HL-60/S4 (cell line): Measurements from ENCODE around the gene HIVEP2.

Experiments
- in situ Hi-C: fragments of 300-500 bp; cut with MboI; formaldehyde crosslinking; loops from 2 replicates; pipeline ENCODE4 v1.14.3; 2022; ENCODE audit warnings: low sequenced_read_pairs

HIVEP2 gene

DNA sequence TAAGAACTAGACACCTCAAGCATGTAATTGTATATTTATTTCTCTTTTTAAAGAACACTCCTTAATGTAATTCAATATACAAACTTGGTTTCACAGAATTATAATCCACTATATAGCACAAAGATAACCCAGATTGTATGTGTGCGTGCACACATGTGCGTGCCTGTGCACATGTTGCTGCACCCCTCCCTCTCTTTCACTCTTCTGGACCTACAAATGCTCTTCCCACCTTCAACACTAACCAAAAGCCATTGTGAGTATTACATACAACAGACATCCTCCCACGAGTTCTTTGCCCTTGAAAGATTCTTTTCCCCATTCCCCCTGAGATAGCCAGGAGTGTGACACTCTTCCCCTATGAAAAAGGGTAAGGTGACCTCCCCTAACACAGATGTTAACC is 193.5 kb downstream of the HIVEP2 start:
- in situ Hi-C loops: no loop called here

DNA sequence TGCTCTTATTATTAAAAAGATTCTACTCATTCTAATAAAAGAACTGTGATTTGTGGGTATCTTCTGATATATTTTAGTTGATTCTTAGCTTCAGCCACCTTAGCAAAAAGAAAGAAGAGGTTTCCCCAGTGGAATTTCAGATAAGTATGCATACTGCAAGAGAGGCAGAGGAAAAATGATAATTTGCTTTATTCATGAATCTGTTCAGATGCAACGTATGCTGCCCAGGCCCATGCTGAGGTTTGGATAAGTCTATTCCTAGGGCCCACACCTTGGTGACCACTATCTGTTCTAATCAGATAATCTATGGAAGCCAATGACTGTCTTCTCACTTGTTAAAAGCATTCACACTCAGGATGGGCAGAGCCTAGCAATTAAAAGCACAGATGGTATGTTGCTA is 194.0 kb downstream of the HIVEP2 start:
- in situ Hi-C loops: no loop called here

DNA sequence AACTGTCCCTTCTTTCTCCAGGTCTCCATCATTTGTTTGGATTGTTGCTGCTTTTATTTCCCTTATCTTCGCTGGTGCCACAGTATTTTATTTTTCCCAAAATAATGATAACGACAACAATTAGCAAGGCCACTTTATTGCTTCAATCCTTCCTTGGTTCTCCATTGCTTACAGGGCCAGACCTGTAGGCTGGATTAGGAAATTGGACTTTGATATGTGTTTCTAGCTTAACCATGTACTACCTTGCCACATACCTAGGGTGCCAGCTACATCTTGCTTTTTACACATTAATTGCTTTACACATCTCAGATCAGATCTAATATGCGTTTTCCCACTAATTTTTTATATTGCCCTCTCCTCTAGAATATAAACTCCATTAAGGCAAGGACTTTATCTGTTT is 195.4 kb downstream of the HIVEP2 start:
- in situ Hi-C loops: no loop called here

DNA sequence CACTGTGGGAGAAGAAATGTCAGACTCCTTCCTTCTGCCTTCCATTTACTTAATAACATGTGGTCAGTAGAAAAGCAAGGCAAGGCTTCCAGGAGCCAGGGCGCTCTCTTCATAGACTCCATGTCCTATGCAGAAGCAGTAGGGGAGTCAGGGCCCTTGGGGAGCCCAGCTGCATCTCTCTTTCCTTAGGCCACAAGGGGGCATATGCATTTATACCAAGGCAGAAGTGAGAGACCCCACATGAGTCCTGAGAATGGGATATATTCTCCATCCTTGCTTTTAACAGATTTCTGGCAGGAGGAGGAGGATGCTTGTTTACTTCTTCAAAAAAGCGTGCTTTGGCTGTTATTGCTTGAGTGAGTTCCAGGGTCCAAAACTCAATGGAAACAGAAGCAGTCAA is 198.5 kb downstream of the HIVEP2 start:
- in situ Hi-C loops: no loop called here

DNA sequence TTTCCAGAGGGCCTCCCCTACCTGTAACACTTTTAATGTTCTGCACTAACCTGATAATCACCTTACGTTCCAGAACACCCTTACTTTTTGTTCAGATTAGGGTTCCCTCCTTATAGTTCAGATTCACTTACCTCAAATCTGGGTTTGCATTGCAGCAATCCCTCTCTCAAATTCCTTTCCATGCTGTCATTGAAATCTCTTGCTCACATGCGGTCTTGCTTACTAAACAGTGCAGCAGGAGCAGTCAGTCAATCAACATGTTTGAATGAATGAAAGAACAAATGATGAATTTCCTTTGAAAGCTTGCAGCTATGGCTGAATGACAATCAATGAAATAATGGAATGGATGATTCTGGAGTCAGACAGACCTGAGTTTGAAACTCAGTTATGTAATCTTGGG is 200.1 kb downstream of the HIVEP2 start:
- in situ Hi-C loops: no loop called here

DNA sequence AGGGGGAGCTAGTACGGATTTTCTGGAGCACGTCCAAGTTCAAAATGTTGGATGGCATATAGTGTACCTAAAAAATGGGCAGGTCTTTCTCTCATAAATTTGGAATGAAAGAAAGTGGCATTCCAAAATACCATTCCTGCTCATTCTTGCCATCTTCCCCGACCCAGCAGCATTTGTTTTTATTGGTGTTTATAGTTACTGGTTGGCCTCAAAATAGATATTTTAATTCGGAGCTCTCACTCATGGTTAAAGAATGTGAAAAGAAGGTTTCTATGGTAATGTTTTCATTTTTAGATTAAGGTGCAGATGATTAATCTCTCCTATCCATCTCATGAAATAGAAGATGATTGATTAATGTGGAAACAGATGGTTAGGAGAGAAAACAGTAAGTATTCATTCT is 204.5 kb downstream of the HIVEP2 start:
- in situ Hi-C loops: no loop called here

DNA sequence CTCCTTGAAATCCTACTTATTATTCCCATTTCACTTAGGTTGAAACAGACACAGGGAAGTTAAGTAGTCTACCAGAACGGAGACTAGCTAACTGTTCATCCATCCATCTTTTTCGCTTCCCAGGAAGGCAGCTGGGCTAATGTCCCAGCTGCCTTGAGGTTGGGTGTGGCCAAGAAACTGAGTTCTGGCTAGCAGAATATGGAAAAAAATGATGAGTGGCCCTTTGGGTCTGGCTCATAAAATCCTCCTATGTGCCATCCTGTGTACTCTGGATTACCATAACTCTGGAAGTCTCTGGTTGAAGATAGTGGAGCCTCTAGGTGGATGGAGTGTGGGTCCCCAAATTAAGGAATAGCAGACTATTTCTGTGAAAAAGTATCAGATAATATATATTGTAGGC is 206.2 kb downstream of the HIVEP2 start:
- in situ Hi-C loops: no loop called here

DNA sequence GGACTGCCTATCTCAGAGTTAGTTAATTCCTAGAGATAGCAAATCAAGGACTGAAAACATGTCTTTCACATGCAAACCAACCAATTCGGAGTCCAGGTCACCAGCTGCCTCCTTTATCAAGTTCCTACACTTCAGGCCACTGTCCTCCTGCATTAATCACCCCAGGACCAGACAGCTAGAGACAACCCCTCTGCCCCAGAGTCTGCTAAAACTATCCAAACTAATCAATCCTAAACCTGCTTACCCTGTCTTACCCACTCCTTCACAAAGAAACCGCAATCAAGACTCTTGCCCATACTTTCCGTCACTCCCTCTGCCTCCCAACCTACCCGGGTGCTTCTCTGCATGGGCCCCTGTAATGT is 207.0 kb downstream of the HIVEP2 start:
- in situ Hi-C loops: no loop called here

DNA sequence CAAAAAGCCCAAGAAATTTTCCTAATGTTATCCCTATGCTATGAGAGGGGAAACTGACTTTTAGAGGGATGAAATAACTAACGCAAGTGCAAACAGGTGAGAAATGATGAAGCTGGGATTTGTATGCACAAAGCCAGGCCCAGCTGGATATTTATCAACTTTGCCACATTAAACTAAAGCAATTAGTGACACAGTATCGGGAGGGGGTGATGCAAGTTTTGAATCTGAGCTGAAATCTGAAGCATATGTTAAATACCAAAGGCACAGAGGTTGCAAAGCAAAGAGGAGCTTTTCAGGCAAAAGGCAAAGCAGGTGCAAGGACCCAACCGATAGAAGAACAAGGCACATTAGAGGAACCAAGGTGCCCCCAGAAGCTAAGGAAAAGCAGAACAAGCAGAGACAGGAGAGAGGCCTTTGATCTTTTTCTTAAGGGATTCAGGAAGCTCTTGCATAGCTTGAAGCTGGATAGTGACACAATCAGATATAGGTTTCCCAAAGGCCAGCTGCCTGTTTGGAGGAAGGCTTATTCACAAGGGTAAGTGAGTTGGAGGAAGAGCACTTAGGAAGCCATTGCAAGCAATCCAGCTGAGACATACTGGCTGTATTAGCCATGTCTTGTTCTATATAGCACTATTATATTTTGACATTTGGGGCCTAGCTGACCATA is 207.5 kb downstream of the HIVEP2 start:
- in situ Hi-C loops: no loop called here

DNA sequence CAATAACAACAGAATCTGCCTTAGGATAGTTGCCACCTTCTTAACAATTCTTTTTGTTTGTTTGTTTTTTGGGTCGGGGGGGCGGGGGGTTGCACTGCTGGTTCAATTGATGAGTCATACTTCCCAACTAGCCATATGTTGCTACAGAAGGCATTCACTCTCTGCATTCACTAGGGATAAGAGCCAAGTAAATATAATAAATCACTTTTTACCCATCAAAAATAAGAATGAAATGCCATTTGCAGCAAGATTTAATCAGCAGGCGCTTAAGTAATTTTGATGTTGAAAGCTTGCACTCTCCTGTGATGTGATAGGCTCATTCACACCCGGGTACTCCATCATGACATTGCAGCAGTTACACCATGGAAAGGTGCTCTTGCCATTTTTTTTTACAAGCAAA is 209.8 kb downstream of the HIVEP2 start:
- in situ Hi-C loops: no loop called here

DNA sequence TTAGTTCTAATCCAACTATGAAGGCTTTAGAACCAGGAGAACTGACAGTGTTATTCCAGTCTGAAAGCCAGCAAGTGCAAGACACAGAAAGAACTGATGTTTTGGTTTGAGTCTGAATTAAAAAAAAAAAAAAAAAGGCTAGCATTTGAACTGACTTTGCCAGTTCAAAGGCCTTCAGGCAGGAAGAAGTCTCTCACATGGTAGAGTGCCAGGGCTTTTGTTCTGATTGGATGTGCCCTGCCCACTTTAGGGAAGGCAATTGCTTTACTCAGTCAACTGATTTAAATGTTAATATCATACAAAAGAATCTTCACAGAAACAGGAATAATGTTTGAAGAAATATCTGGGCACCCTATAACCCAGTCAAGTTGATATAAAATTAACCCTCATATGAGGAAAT is 212.2 kb downstream of the HIVEP2 start:
- in situ Hi-C loops: no loop called here

DNA sequence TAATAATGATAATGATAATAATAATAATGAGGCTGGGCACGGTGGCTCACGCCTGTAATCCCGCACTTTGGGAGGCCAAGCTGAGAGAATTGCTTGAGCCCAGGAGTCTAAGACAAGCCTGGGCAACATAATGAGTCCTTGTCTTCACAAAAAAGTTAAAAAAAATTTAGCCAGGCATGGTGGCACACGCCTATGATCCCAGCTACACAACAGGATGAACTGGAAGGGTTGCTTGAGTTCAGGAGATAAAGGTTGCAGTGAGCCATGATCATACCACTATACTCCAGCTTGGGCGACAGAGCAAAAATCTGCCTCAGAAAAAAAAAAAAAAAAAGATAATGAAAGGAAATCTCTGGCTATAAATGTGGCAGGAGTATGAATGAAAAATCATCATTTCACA is 213.4 kb downstream of the HIVEP2 start:
- in situ Hi-C loops: no loop called here

DNA sequence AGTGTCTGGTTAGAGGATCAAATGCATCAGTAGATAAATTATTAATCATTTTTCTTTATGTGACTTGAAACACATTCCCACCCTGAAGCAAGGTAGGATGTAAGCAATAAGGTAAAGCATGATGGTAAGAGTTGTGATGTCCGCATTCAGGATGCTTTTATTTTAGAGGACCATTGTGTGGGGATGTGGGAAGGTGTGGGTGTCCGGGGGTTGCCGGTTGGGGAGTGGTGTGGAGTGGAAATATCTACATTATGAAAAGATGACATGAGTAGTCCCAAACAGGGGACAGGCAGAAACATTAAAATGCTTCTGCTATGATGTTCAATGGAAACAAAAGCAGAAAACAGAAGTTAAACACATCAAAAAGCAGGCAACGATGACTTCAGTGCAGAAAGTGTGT is 215.4 kb downstream of the HIVEP2 start:
- in situ Hi-C loops: no loop called here

DNA sequence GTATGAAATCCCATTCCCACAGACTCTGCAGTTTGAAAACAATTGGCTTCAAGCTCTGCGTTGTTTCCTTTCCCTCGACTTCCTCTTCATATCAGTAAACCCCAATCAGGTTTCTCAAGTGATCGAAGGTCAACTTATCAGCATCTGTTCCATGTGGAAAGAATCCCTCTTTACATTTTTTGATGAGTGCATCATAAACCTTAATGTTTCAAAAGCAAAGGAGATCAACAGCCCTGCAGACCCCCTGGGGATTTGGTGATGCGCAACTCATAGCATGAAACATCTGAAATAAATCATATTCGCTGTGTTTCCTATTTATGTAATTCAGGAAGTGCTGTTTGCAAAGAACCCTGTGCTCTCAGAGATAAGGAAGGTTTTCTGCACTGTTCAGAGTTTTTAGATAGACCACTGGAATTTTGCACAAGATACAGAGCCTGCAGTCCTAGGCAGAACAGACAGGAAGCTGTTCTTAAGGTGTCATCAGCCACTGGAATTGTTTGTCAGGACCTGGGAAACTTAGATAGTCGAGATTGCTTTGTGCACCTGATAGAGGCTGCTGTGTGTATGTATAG is 216.0 kb downstream of the HIVEP2 start:
- in situ Hi-C loops: no loop called here

DNA sequence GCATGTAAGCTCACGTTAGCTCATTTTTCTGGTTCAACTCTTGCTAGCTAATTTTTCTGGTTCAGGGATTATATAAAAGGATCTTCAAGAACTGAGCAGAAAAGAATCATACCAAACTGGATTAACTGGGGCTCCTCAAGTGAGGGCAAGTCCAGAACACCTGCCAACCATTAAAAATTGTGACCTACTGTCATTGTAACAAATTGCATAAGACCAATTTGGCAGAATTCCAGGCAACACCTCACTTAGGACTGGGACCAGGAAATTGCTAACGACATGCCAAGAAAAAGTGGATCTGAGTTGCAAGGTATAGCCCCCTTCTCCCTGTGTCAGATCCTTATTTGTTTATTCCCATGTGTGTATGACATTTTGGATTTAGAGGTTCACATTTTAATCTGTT is 216.6 kb downstream of the HIVEP2 start:
- in situ Hi-C loops: no loop called here

DNA sequence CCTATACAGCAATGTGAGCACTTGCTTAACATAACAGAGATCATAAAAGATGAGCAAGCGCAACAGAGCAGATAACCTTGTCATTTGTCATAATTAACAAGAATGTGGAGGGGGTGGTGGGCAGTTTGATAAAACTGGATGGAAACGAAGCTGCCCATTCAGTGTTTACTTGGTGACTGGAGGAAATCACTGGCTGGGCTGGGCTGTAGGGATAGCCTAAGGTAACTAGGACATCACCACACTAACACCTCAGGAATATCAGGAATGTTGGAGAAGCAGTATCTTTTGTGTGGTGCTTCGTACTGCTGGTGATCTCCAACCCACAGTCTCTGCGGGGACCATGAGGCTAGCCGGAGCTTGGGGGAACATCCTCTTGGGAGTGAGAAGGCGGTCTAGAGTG is 218.4 kb downstream of the HIVEP2 start:
- in situ Hi-C loops: no loop called here

DNA sequence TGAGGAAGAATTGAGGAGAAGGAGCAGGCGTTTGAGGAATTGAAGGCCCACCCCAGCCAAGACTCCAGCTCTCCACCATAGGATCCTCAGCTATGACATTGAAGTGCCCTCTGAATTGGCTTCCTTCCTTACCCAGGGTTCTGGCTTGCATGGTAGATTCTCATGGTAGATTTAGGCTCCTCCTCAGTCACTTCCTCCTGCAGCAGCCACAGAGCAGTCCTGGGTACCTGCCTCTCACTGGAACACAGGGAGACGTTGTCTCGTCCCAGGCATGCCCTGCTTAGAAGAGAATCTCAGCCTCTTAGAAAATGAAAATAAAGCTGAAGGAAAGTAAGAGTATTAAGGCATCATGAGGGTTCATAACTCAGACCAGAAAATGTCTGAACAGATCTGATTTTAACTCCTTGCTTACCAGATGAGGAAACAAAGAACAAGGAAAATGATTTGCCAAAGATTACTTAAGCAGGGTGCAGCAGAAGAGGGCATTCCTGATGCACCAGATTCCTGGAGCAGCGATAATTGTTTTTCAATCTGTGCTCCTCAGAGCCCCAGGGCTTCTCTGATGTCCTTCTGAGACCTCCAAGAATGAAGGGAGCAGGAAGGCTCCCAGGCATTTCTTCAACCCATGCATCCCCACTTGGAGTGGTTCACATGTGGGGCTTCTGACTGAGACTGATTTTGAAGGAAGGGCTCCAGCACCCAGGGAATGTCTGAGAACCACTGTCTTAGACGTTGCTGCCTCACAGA is 219.8 kb downstream of the HIVEP2 start:
- in situ Hi-C loops: no loop called here

DNA sequence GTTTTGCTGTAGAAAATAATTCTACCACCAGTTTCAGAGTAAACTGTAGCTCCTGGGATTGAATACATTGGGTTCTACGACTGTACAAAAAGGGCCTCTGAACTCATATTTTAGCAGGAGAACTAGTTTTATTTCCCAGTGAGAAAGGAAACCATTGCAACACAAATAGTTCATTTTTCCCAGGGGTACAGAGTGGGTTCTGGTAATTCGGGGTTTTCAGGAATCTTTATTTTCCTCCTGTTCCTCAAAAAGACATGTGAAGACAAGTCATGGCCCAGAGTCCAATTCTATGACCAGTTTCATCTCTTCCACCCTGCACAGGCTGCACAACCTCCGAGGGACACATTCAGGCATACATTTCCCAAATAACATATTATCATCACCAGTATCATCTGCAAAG is 222.1 kb downstream of the HIVEP2 start:
- in situ Hi-C loops: no loop called here

DNA sequence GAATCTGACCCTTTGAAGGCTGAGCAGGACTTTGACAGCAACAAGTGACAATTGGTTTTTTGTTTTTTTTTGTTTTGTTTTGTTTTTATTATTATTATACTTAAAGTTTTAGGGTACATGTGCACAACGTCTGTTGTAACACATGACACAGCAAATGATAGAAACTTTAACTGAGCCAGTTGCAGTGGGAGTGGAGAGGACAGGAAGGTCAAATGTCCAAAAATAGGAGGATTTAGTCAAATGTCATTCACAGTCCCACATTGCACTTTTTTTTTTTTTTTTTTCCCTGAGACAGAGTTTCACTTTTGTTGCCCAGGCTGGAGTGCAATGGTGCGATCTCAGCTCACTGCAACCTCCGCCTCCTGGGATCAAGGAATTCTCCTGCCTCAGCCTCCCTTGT is 223.0 kb downstream of the HIVEP2 start:
- in situ Hi-C loops: no loop called here

DNA sequence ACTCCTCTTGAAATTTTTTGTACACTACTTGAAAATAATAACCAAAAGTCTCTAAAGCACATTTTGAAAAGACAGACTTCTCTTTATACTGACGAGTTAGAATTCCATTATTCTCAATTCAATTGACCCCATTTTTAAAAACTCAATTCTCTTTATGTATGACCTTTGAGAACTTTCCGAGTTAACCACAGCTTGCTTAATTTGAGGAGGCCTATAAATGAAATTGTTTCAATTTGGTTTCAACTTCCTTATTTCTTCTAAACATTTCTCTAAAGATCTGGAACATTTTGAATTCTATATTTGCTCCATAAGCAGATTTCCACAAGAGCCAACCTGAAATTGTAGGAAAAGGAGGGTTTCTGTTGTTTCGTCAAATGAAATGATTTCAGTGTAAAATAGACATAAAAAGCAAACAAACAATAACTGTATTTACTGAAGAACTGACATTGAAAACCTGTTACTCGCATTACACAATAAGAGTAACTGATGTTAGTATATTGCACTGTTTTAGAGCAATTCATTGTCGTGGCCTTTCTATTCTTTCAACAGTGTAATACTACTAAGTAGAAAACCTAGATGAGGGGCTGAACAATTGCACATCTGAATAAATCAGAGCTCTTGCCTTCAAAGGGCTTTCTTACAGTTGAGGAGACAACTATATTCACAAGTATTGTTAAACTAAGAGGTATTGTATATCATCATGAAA is 223.6 kb downstream of the HIVEP2 start:
- in situ Hi-C loops: no loop called here

DNA sequence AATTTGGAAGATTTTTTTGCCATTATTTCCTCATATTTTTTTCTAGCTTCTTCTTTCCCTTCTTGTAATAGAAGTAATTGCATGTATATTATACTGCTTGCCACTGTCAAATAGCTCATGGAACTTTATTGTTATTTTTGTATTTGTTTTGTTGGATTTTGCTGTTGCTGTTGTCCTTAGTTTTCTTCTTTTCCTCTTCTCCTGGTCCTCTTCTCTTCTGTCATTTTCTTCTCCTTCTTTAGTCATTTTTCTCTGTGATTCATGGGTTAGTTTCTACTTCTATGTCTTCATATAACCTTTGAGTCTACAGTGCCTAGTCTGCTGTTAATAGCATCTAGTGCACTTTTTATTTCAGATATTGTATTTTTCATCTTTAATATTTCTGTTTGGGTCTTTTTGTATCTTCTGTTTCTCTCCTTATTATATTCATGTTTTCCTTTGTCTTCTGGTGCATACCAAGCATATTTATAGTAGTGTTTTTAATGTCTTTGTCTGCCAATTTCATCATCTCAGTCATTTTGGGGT is 226.2 kb downstream of the HIVEP2 start:
- in situ Hi-C loops: no loop called here

DNA sequence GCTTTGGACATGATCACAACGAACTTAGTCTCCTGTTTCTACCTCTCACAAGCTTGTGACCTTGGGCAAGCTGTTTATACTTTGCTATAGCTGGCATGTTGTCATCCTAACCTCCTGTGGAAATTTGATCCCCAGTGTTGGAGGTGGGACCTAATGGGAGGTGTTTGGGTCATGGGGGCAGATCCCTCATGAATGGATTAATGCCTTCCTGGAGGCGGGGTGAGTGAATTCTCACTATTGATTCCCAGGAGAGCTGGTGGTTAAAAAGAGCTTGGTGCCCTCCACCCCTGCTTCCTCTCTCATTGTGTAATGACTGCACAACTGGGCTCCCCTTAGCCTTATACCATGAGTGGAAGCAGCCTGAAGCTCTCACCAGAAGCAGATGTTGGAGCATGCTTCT is 228.9 kb downstream of the HIVEP2 start:
- in situ Hi-C loops: no loop called here
